Loucy (cell line): ENCODE results near the gene GPR39.

Source experiments
- EZH2phosphoT487 ChIP-seq: fragments of 200-600 bp; IDR thresholded peaks from 2 replicates; pipeline ENCODE4 v1.6.1; 2018; ENCODE audit warnings: antibody characterized with exemption, mild to moderate bottlenecking, moderate library complexity, borderline replicate concordance
- TF ChIP-seq, protein P1 (sequence below): fragments of 200-600 bp; sonication (generic); conservative IDR thresholded peaks from 2 replicates; pipeline ENCODE4 v1.5.1; 2014; ENCODE audit warnings: mild to moderate bottlenecking, antibody characterized with exemption, low read length

- TF ChIP-seq, protein P1, sequence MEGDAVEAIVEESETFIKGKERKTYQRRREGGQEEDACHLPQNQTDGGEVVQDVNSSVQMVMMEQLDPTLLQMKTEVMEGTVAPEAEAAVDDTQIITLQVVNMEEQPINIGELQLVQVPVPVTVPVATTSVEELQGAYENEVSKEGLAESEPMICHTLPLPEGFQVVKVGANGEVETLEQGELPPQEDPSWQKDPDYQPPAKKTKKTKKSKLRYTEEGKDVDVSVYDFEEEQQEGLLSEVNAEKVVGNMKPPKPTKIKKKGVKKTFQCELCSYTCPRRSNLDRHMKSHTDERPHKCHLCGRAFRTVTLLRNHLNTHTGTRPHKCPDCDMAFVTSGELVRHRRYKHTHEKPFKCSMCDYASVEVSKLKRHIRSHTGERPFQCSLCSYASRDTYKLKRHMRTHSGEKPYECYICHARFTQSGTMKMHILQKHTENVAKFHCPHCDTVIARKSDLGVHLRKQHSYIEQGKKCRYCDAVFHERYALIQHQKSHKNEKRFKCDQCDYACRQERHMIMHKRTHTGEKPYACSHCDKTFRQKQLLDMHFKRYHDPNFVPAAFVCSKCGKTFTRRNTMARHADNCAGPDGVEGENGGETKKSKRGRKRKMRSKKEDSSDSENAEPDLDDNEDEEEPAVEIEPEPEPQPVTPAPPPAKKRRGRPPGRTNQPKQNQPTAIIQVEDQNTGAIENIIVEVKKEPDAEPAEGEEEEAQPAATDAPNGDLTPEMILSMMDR, result no peak
- no peak for TF ChIP-seq EZH2phosphoT487
These were observed 202.1 kb downstream of the GPR39 start for GRCh38 chr2:132618734-132619133.
